Measurements from ENCODE around the gene RTBDN. TPM values are rescaled to one million over a fixed set of nuclear protein-coding genes. Genes with fewer than 3 reads are reported as not detected.

RTBDN gene
- total and polyA plus RNA-seq, 12 donors = not detected

DNA sequence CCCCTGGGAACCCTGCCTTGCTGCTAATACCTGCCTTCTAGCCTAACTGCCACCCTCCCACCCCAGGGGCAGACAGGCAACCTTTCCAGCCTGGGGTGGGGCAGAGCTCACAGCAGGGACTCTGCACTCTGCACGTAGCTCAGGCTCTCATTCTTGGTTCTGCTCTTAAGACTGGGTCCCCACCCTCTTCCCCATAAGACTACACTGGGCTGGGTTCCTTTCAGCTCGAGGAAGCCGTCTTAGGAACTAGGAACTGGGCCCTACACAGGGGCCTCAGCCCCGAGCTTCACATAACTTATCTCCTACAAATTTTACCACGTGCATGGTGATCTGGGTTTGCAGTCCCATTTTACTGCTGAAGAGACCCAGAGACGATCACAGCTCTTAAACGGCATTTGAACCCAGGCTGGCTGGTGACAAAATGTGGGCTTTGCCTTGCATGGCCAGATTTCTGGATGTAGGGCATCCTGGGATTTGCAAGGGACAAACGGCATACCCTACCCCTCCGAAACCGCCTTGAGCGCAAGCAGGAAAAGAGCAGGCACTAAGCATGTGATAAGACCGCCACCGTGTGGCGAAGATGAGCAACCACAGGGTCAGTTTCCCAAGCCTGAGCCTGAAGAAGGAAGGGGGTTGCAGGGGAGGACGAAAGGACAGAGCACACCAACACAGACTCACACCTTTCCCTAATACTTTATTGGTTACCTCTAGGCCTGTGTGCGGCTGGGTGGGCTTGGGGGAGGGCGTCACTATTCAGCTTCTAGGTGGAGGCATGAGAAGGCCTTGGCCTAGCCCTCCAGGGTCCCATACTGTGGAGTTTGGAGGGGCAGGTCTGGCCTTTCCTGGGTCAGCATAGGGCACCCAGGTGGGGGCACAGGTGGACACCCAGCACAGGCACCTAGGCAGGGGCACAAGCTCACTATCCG, 38.0 kb downstream of the RTBDN start:
- H3K27me3 ChIP-seq = no peaks in the 10 kb centered on the region
- peak overlapping the region in 2 of 10 donors; percentile 1 to 17 for H3K4me3 ChIP-seq
- H3K36me3 ChIP-seq = peaks cover 0 to 49% (median 15%) of the 10 kb centered on the region in 9 donors
- H3K9me3 ChIP-seq = no peaks in the 10 kb centered on the region
- peaks cover 0 to 46% (median 35%) of the 10 kb centered on the region in 9 donors for H3K4me1 ChIP-seq
- H3K27ac ChIP-seq = peak overlapping the region in 9 of 10 donors; percentile 13 to 100 (median 36)
- ATAC-seq (peak in 5 of 8 donors; percentile 3 to 35 (median 29)), DNase-seq (peak; percentile 66 to 78)
- TF ChIP-seq, protein P1, sequence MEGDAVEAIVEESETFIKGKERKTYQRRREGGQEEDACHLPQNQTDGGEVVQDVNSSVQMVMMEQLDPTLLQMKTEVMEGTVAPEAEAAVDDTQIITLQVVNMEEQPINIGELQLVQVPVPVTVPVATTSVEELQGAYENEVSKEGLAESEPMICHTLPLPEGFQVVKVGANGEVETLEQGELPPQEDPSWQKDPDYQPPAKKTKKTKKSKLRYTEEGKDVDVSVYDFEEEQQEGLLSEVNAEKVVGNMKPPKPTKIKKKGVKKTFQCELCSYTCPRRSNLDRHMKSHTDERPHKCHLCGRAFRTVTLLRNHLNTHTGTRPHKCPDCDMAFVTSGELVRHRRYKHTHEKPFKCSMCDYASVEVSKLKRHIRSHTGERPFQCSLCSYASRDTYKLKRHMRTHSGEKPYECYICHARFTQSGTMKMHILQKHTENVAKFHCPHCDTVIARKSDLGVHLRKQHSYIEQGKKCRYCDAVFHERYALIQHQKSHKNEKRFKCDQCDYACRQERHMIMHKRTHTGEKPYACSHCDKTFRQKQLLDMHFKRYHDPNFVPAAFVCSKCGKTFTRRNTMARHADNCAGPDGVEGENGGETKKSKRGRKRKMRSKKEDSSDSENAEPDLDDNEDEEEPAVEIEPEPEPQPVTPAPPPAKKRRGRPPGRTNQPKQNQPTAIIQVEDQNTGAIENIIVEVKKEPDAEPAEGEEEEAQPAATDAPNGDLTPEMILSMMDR (IDR thresholded peaks at IDR 0.05) = peak; percentile 88 to 95 (median 93)
- intact Hi-C loops (cut with DNase I) = loop anchor here in 8 of 10 donors (1.0 to 10.0 kb wide), 7 partner anchors 19 to 358 kb away; partner anchors contain the start of genes HOOK2 (in 1 of the 8), IER2 (in 1 of the 8) and STX10 (in 1 of the 8)
- WGBS, 2 donors = 9 to 11% methylated on average over 18 of the region's 18 CpGs

DNA sequence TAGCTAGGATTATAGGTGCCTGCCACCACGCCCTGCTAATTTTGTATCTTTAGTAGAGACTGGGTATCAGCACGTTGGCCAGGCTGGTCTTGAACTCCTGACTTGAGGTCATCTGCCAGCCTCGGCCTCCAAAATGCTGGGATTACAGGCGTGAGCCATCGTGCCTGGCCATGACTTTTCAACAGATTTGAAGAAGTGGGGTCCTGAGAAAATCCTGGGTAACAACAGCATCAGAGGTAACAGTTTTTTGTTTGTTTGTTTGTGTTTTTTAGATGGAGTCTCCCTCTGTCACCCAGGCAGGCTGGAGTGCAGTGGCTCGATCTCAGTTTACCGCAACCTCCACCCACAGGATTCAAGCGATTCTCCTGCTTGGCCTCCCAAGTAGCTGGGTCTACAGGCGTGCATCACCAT, 39.4 kb downstream of the RTBDN start:
- Histone ChIP-seq H3K36me3 (peaks cover 0 to 43% (median 13%) of the 10 kb centered on the region in 9 donors), H3K4me1 (peaks cover 7 to 41% (median 31%) of the 10 kb centered on the region in 9 donors), H3K4me3 (peak overlapping the region in 1 of 10 donors; percentile 100), H3K27me3 (no peaks in the 10 kb centered on the region), H3K9me3 (no peaks in the 10 kb centered on the region), H3K27ac (peak overlapping the region in 8 of 10 donors; percentile 32 to 100 (median 99))
- 91 to 92% methylated on average over 9 of the region's 9 CpGs for WGBS, 2 donors
- DNase-seq = no peak
- intact Hi-C loops (cut with DNase I) = loop anchor here in 8 of 10 donors (2.0 to 10.0 kb wide), 7 partner anchors 16 to 360 kb away; partner anchors contain the start of genes IER2 (in 2 of the 8), STX10 (in 2 of the 8) and TNPO2 (in 1 of the 8)
- ATAC-seq = no peak
- TF ChIP-seq, protein P1 (IDR thresholded peaks at IDR 0.05) = no peak

DNA sequence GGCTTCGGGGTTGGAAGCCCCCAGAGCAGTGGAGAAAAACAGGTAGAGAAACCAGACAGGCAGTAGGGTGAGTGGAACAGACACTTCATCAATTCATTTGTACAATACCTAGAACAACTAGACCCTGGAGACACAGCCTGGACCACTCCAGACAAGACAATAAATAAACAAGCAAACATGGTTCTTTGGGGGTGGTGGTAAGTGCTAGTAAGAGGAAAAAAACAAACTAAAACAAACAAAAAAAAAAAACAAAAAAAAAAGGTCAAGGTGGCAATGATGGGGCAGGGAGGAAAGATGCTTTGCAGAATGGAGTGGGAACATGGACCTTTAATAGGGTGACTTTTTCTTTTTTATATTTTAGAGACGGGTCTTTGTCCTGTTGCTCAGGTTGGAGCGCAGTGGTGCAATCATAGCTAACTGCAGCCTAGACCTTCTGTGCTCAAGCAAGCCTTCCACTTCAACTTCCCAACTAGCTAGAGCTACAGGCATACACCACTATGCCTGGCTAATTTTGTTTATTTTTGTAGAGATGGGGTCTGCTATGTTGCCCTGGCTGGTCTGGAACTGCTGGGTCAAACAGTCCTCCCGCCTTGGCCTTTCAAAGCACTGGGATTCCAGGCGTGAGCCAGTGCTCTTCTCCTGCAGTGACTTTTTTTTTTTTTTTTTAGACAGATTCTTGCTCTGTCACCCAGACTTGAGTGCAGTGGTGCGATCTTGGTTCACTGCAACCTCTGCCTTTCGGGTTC, 40.0 kb downstream of the RTBDN start:
- Histone ChIP-seq H3K27me3 (no peaks in the 10 kb centered on the region), H3K36me3 (peaks cover 0 to 37% (median 7%) of the 10 kb centered on the region in 9 donors), H3K9me3 (no peaks in the 10 kb centered on the region), H3K4me1 (peaks cover 7 to 41% (median 30%) of the 10 kb centered on the region in 9 donors), H3K4me3 (peak overlapping the region in 9 of 10 donors; percentile 70 to 100 (median 88)), H3K27ac (peak overlapping the region; percentile 94 to 100 (median 99))
- 78 to 80% methylated on average over 7 of the region's 7 CpGs for WGBS, 2 donors
- ATAC-seq = no peak
- intact Hi-C loops (cut with DNase I) = loop anchor here in 5 of 10 donors (2.0 to 10.0 kb wide), 5 partner anchors 16 to 360 kb away; partner anchors contain the start of genes IER2 (in 2 of the 5), STX10 (in 2 of the 5) and TNPO2 (in 1 of the 5)
- no peak for DNase-seq
- TF ChIP-seq, protein P1 (IDR thresholded peaks at IDR 0.05) = no peak

All from heart right ventricle (tissue), 16 donors.